Measurements from ENCODE around the gene VSTM2L.

VSTM2L gene

DNA sequence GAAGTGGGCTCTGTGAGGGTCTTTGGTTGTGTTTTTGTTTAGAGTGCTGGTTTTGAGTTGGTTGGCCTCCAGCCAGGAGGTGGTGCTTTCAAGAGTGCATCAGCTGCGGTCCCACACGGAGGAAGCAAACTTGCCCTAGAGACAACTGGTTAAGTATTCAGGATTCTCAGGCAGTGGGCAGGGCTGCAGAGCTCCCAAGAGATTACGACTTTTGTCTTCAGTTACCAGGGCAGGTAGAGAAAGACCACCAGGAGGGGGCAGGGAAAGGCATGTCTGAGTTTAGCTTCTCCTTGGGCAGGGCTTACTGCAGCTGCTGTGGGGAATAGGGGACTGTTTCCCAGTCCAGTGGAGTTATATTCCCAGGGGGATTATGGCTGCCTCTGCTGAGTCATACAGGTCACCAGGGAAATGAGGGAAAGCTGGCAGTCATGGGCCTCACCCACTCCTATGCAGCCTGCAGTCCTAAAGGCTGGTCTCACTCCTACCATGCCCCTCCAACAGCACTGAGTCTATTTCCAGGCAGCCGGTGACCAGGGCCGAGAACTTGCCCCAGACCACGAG is 66.0 kb downstream of the VSTM2L start:
- no peak for DNase-seq (ENCODE audit: low read depth)

DNA sequence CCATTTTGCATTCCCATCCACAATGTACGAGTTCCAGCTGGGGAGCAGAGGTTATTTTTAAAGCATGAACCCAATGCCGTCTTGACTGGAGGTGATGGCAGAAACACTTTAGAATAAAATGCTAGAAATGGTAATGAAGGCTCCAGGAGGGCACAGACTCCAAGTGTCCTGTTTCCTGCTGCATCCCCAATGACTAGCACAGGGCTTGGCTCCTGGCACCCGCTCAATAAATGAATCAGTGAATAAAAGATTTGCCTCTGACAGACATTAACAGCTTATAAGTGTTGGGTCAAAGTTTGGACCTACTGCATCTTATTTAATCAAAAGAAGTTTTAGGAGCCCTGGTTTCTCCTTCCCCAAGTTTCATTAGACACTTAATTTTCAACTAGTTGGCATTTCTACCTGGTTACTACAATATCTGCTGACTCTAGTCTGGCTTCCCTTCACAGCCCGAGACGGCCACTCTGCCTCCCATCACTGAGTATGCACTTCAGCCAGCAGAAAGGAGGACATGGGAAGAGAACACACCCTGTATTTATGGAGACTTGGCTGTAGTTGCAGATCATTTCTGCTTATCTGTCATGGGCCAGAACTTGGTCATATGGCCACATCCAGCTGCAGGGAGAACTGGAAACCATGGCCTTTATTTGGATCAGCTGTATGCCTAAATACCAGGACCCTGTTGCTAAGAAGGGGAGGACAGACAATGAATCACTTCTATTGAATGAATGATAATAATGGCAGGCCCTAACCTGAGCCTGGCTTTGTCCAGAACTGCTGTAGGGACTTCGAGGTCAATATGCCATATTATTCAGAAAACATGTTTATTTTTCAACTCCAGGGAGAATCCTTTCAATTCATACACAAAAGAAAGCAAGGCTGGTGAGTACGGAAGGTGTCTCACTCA is 67.3 kb downstream of the VSTM2L start:
- DNase-seq (ENCODE audit: low read depth), result no peak

DNA sequence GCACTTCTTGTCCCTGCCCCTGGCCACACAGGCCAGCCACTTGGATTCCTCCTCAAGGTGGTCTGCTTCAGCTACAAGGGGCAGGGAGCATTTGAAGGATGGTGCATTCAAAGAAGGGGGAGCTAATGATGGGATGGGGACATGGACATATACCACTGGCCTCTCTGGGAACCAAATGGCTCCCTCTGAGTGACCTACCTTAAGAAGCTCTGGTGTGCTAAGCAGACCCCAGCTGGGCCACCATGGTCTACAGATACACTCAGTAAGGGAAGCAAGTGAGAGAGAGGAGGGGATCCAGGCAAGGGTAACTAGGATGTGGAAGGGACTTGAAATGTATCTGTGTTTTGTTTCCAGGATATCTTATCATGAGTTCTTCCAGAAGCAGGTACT is 67.9 kb downstream of the VSTM2L start:
- DNase-seq (ENCODE audit: low read depth), result no peak

DNA sequence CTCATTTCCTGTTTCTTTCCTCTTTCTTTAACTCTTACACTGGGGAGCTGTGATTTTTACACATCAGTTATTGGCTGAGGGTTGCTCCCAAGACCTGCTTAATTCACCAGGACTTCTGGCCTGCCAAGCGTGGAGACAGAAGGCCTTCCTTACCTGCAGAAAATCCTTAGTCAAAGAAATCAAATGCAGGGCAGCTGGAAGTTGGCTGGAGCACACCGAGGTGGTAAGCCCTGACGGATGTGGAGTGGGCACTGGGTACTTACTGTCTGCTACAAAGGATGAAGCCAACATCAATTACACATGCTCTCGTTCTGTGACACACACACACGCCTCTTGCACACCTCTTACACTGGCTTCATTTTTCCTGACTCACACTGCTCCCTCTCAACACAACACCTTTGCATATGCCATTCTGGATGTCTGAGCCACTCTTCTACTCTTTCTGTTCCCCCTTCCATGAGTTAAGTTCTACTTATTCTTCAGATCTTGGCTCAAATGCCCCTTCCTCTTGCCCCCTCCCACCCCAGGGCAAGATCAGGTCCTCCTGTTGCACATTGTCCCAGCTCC is 68.7 kb downstream of the VSTM2L start:
- DNase-seq (ENCODE audit: low read depth), result no peak

DNA sequence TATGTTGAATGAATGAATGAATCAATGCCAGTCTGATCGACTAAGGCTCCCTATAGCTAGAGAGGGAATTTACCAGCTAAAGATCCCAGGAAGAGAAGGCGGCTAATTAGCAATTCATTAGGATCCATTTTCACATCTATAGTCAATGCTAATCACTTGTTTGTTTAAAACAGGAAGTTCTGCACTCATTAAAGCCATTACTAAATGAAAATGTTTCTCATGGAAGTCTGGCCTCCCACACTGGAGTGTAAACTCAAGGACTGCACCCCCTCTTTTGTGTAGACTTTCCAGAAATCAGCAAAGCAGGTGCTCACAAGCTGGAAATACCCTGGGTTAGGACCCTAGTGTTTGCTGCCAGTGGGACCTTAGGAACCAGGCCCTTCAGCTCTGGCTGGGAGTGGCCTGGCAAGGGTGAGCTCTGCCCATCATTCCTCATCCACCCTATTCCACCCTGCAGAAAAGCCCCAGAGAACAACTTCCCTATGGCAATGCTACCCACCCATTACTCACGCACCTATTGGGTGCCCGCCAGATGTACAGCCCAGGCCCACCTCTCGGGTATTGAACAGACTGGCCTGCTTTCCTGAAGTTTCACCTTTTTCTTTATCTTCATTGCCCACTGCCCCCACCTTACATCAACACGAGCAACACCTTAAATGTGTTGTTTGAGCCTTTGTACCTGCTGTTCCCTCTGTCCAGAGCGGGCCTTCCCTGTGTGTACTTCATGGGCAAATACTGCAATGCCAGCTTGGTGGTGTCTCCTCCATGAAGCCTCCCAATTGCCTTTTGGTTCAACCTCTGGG is 69.5 kb downstream of the VSTM2L start:
- no peak for DNase-seq (ENCODE audit: low read depth)

DNA sequence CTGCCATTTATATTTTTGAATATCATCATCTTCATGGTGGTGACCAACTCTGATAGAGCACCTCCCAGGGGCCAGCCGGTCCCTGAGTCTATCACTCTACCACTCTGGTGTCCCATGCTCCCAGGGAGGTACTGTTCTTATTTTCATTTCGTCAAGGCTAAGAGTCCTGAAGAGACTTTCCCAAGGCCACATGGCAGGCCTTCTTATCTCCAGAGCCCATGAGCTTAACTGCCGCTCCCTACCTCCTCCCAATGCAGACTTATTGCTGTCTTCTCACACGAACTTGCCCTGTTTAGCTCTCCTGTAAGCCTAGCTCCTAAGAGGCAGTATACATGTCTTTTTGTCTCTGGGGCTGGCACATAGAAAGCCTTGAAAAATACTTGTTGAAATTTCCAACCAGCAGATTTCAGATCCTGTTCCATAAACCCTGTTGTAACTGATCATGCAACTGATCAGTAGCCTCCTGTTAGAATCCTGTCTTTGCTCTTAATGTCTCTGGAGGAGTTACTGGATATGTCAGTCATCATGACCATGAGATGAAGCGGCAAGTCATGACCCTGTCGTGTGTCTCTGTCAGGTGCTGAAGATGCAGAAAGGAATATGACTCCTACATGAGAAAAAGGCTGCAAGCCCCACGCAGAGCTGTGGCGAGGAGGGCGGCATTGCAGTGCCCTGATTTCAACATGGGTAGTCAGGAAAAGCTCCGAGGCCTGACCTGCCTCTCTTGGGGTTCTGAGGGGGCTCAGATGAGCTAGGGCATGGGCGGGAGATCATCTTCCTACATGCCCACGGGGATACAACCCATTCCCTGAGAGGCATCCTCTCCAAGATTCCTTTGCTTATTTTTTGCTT is 70.4 kb downstream of the VSTM2L start:
- DNase-seq (ENCODE audit: low read depth), result no peak

DNA sequence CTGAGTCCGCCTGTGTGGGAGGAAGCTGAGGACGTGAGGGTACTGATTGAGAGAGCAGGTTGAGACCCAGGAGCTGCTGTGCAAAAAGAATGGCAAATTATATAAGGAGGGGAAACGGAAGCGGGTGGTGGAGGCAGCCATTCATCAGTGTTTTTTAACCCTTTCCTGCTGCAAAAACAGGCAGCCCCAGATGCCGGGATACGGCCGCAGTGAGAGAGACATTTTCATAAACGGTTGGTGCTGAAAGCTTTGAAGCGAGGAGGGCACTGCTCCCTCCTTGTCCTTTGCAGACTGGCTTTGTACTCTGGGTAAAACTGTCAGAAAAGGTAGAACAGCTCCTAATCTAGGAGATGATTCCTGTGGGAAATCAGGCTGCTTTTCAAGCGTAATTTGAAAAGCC is 74.0 kb downstream of the VSTM2L start:
- no peak for DNase-seq (ENCODE audit: low read depth)

DNA sequence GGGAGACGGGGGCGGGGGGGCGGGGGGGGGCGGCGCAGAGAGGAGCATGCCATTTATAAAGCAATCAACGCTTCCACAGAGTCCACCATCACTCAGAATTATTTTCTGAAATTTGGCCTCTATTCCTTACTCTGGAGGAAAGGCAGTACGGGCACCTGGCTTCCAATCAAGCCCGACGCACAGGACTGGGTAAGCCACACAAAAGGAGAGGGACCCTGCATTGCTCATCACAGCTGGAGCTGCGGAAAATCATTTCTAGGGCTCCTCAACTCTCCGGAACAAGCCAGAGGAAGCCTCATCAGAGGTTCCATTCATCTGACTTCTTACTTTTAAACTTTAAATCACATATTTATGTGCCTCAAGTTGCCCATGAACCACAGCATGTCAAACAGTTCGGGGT is 74.4 kb downstream of the VSTM2L start:
- no peak for DNase-seq (ENCODE audit: low read depth)

DNA sequence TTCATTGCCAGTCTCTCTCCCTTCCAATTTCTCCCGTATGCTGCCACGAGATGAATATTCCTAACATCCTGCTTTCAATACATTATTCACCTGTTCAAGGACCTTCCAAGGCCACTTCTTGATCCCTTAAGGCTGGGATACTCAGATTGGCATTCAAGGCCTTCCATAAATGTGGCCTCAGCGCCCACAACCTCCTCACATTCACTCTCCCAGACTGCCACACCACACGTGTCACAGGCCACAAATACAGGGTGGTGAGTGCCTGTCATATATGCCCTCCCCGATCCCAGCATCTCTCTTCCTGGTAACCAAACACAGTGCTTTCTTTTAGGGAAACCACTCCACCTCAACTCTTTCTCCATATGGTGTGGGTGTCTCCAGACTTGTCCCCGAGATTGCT is 74.9 kb downstream of the VSTM2L start:
- DNase-seq (ENCODE audit: low read depth), result no peak

DNA sequence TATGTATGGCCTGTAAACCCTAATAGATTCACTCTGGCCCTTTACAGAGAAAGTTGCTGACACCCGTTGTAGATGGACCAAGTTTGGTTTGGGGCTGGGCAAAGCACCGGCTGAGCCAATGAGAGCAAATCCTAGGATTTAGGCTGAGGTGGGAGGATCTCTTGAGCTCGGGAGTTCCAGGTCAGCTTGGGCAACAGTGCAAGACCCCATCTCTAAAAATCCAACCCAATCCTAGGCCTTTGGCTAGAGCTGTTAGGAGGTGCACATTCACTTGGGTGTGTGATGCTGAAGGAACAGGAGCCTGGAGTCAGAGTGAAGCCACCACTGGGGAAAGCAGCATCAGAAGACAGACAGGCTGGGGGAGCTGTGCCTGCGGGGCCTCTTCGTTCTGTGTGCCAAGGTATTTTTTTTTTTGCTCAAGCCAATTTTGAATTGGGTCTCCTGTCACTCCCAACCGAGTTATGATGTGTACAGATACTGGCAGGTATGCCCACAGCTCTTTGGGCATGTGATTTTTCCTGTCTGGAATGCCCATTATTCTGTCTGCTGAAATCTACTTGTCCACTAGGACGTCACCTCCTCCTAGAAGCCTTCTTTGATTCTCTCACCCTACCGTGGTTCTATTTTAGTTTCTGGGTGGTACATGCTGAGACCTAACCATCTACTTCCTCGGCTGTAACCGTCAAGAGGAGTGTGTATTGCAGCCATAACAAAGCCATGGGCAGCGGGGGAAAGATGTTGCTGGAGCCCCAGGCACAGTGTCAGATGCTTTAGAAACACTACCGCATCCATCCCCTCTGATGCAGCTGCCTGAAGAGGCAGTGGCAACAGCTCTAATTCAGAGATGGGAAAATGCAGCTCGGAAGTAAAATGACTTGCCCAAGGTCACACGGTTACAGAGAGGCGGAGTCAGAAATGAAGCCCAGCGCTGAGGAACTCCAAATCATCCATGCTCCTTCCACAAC is 76.4 kb downstream of the VSTM2L start:
- no peak for DNase-seq (ENCODE audit: low read depth)

DNA sequence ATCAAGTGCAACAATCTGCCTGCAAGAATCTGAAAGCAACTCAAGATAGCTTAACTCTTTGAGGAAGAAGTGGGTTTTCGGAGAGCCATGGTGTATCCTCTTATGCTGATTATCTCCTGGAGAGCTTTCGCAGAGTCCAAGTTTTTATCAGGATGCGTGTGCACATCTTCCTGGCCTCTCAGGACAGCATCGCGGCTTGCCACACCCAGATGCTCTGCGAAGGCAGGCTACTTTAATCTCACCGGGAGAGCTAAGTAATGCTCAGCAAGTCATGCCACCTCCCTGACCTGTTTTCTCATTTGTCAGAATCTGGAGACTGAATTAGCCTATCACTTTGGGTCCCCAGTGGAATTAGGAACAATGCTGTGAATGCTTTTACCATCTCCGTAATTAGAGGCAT is 77.5 kb downstream of the VSTM2L start:
- DNase-seq (ENCODE audit: low read depth), result no peak

DNA sequence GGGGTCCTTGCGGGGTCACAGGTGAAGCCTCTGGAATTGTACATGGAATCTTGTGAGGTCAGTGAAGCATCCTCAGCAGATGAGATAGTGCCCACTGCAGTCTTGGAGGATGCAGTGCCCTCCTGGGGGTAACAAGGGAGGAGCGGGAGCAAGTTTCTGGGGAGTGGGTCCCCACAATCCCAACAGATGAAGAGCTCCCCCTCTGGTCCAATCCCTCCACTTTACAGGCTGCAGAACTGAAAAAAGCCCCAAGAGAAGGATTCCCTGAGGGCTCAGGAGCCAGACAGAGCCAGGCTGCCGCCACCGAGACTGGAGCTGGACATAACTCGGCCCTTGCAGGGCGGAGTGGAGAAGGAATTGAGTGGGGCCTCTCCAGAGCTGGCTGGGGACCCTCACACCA is 77.9 kb downstream of the VSTM2L start:
- DNase-seq (ENCODE audit: low read depth), result no peak

DNA sequence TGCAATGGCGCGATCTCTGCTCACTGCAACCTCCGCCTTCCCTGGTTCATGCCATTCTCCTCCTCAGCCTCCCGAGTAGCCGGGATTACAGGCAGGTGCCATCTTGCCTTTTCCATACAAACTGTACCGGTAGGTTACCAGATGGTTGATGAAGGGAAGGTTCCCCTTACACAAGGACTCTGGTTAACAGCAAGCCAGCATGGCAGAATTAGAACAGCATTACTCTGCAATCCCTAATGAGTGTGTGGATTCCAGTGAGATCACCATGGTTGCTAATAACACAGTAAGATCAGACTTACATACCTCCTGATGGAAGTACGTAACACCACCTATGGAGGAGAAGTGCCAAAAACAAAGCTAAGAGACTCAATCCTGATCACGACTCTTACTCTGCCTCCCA is 78.6 kb downstream of the VSTM2L start:
- no peak for DNase-seq (ENCODE audit: low read depth)

DNA sequence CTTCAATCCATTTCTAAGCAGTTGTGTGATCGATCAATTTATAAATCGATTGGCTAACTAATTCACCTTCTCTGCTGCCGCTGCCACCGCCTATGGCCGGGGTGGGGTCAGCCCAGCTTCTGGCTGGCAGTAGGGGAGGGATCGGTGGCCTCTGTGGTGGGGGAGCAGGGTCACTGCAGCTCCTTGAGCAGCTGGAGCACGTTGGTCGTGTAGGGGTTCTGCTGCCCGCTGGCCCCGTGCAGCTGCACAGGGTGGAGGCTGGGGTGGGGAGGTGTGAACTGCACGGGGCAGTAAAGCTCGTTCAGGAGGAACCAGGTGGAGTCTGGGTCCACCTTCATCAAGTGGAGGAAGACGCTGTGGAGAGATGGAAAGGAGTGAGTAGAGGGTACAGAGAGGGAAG is 80.4 kb downstream of the VSTM2L start:
- no peak for DNase-seq (ENCODE audit: low read depth)

DNA sequence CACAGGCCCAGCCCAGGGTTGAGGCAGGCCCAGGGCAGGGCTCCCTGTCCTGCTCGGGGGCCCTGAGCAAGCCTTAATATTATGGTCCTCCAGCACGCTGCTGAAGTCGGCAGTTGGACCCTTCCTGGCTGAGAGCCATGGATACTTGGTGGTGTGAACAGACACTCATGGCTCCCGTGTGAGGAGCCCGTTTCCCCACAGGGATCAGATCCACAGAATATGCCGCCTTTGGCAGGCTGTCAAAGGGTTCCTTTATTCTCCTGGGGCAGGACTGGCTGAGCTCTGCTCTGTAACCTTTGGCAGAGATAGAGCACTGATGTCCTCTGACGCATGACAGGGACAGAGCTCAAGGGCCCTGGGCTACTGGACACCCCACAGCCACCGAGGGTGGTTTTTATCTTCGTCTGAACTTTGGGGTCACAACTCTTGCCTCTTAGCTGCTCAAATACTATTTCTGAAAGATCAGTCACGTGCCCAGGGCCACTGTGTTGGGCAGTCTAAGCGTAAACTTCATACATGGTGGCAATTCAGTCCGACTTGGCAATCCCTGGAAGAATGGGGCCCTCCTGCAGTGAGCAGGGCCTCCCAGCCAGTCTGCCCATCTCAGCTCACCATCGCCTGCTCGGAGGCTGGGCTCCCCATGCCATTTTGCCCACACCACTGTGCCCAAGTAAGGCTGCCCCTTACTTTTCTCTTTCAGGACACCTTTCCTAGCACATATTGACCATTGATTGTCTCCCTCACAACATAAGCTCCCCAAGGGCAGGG is 81.3 kb downstream of the VSTM2L start:
- DNase-seq (ENCODE audit: low read depth), result no peak

DNA sequence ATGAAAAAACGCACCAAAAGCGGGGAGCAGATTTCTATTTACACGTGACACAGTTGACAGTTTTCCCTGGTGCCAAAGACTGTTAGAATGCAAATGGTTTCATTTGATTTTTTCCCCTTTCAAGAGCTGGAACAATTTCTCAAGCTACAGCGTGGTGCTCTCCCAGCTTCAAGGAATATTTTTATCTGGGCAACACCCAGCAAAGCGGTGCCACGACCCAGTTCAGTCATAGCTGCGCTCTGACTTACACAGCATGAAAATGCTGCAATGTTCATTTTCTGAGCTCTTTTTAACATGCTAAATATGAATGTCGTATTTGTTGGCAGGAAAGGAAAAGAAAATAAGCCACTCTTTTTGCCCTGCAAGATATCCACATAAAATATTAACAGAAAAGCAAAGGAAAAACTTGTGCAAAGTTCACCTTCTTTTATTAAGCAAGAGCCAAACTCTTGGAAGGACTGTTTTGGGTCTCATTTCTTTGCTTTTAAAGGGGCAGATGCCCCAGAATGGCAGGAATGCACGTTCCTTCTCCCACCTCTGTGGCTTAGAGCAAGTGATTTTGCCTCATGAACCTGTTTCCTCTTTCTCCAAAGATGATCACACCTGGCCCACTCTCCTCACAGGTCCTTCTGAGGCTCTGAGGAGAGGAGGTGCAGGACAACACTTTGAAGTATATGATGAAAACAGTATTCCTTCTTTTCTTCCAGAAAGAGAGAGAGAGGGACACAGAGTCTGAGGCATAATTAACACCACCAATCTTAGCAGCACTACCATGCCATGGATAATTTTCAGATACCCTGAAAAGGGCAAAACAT is 83.3 kb downstream of the VSTM2L start:
- DNase-seq (ENCODE audit: low read depth), result no peak

DNA sequence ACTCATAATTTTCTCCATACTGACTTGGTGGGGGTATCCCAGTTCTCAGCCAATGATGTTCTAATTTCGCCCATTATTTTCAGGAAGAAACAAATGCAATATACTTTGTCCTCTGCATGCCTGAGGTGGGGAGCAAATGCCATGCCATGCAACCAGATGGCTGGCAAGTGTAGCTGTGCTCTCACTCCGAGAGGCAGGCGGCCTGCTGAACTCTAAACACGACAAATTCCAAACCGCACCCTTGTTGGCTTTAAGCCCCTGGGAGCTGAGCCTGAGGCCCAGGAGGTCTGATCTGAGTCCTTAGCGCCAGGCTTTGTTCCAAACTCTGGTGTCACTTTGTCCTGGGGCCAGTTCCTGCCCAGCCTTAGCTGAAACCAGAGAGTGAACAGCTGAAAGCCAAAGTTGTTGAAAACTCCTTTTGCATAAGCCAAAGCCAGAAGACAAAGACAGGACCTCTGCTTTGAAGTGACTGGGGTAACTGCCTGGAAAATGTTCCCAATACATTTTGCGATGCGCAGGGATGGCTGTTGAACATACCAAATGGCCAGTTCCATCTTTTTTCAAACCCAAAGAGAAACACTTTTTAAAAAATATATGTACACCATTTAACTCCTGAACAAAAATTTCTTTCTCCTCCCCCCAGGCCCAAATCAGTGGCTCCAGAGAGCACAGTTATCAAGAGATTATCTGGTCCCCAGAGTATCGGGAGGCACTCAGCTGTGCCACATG is 84.1 kb downstream of the VSTM2L start:
- no peak for DNase-seq (ENCODE audit: low read depth)

DNA sequence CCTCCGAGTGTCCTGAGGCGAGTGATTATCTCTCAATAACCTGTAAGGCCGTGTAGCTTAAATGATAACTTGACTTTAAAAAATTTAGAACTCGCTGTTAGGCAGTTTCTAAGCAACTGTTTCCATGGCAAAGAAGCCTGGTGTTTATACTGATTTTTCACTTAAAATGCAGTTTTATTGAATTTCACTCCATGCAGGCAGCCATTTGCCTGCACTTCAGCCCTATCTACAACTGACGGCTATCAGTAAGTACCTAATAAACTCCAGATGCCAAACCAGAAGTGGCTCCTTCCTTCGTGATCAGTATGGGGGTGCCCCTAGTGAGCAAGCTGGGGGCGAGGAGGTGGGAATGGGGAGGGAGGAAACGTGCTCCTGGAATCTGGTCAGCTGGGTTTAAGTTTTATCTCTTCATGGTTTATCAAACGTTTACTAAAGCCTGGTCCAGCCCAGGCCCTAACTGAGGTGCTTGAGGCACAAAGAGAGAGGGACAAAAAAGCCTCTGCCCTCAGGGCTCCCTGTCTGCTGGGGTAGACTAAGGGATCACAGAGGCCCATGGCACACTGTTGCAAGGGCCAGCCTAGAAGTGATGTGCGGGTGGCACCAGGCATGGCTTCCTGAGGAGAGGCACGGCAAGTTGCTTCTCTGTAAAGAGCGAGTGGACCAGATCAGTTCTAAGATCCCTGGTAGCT is 84.8 kb downstream of the VSTM2L start:
- DNase-seq (ENCODE audit: low read depth), result no peak
